Measurements from ENCODE around the gene ERICH3.
"Not testable (repeated sequence)": the region's sequence is repeated elsewhere in the genome, so short reads cannot be mapped to it uniquely, and the experiment has no call there.

The ERICH3 gene

DNA sequence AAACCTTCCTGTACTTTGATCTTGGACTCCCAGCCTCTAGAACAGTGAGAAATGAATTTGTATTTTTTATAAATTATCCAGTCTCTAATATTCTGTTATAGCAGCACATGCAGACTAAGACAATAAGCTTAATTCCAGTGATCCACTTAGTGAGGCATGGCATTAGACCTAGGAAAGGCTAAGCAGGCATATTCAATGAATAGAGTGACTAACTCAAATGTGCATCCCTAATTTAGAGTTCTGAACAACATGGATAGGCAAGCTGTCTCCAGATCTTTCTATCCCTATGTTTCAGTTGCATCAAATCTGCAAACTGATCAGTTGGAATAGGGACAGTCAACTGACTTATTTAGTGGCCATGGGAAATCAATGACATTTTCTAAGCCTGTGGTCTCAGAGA is 4.3 kb upstream of the ERICH3 start:
- no peak for DNase-seq (ENCODE audit: low spot score)

DNA sequence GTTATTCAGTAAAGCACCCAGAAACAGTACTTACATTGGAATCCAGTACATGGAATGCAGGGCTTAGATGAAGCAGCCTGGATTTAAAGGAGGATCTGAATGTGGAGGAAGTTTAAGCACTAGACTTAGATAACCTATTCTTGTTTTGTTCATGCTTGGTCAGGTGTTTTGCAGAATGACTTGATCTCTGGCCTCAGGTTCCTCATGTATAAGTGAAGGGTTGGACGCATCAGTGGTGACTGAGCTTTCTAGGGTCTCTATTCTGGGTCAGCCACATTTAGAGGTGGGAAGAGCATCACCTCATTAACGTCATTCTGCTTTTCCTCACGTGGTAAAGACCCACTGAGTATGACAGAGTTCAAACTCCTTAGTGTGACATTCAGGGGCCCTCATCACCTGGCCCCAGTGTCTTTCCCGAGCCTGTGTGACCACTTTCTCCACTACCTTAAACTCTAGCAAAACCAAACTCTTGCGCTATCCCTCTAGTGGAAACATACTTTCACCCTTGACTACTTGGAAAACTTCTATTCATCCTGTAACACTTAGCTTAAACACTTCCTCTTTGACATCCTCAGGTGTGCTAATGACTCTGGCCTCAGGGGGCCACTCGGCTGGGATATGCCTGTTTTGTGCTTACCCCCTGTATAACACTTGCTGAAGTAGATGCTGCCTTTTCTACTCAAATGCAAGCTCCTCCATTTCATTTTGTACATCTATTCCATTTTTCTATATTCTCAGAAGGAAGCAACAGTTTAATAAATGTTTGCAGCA is 871 bp upstream of the ERICH3 start:
- no peak for DNase-seq (ENCODE audit: low spot score)

DNA sequence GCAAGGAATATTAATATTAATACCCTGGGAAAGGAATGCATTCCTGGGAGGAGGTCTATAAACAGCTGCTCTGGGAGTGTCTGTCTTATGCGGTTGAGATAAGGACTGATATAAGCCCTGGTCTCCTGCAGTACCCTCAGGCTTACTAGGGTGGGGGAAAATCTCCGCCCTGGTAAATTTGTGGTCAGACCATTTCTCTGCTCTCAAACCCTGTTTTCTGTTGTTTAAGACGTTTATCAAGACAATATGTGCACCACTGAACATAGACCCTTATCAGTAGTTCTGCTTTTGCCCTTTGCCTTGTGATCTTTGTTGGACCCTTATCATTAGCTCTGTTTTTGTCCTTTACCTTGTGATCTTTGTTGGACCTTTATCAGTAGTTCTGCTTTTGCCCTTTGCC is 2.7 kb downstream of the ERICH3 start:
- DNase-seq (ENCODE audit: low spot score): not testable (repeated sequence)

DNA sequence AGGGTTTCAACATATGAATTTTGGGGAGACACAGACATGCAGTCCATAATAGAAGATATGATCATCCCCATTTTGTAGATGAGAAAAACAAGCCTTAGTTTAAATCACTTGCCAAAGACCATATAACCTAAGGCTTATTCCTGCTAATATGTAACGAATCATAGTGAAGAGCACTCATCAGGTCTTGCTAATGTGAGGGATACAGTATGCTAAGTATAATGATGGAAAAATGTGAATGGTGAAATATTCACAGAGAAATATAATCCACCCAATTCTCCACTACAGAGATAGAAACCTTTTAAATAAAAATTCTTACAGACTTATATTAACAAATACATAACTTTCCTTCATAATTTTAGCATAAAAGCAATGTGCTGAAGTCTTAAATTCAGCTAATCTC is 18.9 kb downstream of the ERICH3 start:
- DNase-seq (ENCODE audit: low spot score): no peak

DNA sequence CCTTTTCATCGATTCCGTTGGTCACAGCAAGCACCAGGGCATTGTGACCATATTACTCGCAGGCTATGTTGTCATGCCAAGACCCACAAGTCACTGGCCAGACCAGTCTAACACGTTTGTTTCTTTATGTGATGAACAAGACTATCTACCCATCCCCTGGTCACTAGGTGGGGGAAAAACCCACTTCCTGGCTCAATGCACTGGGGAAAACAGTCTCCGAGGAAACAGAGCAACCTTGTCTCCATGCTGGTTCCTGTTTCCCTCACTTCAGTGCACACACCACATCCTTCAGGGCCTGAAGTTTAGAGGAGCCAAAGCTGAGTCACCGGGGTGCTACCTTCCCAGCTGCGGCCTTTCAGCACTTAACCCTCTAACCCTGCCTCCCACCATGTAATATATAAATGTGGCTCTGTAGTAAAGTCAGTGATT is 20.9 kb downstream of the ERICH3 start:
- peak; percentile 9 for DNase-seq (ENCODE audit: low spot score)

DNA sequence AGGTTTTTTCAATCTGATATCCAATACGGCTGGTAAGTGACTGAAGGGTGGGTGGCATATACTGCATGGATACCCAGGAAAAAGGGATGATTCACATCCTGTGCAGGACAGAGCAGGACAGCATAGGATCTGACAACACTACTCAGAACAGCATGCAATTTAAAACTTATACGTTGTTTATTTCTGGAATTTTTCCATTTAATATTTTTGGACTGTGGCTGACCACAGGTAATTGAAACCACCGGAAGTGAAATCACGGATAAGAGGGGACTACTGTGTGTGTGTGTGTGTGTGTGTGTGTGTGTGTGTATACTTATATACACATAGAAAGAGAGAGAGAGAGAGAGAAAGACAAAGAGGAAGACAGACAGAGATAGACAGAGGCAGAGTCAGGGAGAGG is 23.0 kb downstream of the ERICH3 start:
- DNase-seq (ENCODE audit: low spot score): no peak

DNA sequence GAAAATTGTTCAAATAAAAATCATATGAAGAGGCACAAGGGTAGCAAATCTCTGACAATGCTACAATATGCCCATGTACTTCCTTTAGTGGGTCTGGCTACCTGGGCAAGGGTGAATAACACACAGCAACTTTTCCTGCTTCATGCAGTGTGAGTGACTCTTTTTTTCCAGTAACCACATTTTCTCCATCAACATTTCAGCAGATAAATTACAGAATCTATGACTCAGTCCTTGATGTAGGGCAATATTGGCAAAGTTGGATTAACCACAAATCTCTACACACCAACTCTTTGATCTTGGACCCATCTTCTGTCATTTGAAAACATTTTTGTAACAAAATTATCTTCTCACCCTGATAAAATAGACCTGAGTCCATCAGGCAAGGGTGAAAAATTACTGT is 31.7 kb downstream of the ERICH3 start:
- no peak for DNase-seq (ENCODE audit: low spot score)

DNA sequence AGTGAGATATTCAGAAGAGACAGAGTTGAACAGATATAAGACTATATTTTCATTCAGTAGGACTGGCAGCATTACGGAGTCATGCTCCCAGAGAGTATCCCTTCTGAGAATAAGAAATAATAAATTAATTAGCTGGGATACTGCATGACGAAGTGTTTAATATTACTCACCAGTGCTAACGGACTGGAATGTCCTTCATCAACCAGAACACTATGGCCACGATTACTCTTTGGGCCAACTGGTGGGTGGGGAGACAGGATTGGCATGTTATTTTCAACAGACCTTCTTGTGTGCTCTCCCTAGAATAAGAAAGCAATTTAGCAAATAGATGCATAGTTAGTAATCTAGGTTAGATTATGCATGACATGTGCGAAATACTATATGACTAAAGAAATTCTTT is 32.4 kb downstream of the ERICH3 start:
- DNase-seq (ENCODE audit: low spot score): no peak

DNA sequence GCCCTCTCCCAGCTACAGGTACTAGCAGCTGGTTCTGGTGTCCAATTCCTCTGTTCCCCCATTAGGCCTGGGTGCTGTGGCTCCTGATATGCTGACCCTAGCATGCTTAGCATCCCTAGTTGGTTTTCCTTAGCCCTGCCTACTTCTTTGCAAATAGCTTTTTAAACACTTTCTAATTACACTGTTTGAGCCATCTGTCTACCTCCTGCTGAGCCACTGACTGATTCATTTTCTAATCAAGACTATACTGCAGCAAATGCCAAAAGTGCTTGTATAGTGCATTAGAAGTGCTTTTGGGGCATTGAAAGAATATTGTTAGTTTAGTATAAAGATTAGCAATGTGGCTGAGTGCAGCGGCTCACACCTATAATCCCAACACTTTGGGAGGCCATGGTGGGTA is 36.3 kb downstream of the ERICH3 start:
- no peak for DNase-seq (ENCODE audit: low spot score)

DNA sequence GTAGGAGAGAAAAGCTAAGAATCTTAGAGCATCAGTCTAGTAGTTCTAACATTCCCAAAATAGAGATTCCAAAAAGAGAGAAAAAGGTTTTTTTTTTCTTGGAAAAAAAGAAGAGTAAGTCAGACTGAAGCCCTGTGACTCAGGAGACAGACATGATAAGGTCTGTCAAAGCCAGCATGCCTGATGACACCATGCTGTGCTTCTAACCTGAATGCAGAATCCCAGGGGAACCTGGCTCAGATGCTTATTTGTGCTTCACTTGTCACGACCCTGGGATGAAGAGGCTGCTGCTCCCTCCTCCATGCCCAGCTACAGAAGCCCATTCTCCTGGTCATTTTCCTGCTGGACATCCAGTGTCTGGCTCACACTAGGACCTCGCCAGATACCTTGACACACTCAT is 44.3 kb downstream of the ERICH3 start:
- no peak for DNase-seq (ENCODE audit: low spot score)

DNA sequence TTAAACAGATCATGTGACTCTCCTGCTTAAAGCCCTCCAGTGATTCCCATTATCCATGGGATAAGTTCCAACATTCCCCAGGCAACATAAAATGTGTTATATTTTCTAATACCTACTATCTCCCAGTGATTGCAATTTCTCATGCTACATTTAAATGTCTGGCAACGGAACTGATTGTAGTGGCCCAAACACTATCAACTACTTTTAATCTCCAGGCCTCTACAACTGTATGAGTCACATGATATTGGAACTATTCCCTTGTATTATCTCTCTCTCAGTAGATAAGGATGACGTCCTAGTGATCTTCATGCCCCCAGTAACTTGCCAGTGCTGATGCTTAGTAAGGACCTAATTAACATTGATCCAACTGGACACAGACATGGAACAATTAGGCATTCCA is 49.9 kb downstream of the ERICH3 start:
- DNase-seq (ENCODE audit: low spot score): no peak

DNA sequence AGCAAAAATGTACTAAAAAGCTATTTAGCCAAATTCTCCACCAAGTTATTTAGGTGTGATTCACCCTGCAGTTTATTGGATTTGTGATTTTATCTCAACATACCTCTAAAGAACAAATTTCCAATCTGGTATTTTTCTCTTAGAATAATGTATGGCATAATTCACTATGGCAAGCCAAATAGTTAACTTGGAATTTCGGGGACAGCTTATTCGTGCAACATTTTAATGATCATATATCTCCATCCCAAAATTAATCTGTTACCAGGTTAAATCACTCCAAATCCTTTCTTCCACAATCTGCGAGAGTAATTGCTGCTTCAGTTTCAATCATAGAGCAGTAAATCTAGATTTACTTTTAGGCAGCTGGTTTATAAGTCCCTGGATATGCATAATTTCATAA is 53.4 kb downstream of the ERICH3 start:
- no peak for DNase-seq (ENCODE audit: low spot score)

DNA sequence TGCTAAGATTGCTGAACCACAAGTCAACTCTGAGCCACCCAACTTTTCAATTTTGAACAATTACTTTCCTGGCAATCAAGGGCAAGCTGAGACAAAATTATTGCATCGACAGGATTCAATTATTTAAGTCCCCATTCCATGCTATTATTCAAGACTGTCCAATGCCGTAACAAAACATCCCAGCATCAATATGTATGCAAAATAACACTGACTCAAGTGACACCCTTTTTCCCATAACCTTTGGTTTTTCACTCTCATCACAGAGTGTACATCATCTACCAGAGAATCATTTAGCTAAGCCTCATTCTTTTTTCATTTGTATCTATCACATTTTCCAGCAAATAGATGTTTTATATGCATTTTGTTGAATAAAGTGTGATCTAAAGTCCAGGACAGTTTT is 54.6 kb downstream of the ERICH3 start:
- DNase-seq (ENCODE audit: low spot score): no peak

DNA sequence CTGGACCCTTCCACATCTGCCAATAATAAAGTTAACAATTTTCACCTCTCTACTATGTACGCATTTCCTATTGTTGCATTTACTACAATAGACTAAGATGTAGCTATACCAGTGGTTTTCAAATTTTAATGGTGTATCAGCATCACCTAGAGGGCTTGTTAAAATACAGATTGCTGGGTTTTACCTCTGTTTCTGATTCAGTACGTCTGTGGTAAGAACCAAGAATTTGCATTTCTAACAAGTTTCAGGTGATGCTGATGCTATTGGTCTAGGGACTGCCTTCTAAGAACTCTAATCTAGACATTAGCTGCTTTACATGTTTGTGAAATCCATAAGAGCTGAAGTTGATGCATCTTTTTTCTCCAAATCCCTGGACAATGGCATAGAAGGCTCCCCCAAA is 59.7 kb downstream of the ERICH3 start:
- DNase-seq (ENCODE audit: low spot score): no peak

DNA sequence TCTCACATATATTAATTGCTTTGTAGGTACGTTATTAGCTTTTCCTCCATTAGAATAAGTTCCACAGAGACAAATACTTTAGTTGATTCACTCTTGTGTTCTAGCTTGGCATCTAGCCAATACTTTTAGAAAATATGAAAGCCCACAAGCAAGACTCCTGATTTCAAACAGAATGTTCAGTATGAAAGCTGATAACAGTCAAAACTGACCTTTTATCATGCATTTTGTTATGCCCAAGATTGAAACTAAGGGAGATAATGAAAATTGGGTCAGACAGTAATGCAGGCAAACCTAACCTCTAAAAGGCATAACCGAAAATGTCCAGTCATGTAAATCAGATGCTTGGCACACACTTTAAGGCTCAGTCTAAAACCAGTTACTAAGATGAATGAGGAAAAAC is 61.7 kb downstream of the ERICH3 start:
- DNase-seq (ENCODE audit: low spot score): no peak

DNA sequence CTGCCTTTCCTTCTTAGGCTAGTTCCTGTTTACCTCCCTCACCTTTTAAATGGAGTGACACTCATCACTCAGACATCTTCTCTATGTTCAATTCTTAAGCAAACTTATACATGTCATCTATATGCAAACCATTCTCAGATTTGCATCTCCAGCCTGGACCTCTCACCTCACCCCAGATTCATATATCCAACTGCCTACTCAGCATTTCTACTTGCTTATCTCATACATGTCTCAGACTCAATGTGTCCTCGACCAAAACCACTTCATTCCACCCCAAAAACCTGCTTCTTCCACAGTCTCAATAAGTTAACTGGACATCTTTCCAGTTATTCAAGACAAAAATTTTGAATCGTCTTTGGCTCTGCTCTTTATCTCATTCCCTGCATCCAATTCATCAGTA is 62.6 kb downstream of the ERICH3 start:
- DNase-seq (ENCODE audit: low spot score): no peak

DNA sequence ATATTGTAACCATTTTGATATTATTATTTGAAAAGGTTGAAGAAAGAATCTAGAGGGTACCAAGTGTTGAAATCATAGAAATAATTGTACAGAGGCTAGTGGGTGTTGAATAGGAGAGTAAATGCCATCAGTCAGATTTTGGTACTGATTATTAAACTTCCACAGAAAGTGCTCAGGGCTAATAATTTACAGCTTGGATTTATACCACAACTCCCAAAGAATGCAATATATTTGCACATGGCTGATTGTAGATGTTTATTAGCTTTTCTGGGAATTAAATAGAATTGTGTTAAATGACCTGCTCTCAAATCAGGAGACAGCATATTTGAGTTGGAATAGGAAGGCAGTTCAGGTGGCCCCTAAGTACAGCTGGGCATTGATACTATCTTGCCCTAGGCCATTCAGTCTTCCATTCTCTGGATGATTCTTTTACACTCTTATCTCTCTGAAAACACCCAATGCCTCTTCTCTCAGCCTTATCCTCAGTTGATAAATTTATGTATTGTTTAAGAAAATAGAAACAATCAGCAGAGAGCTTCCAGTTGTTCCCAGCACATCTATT is 63.7 kb downstream of the ERICH3 start:
- DNase-seq (ENCODE audit: low spot score): no peak

DNA sequence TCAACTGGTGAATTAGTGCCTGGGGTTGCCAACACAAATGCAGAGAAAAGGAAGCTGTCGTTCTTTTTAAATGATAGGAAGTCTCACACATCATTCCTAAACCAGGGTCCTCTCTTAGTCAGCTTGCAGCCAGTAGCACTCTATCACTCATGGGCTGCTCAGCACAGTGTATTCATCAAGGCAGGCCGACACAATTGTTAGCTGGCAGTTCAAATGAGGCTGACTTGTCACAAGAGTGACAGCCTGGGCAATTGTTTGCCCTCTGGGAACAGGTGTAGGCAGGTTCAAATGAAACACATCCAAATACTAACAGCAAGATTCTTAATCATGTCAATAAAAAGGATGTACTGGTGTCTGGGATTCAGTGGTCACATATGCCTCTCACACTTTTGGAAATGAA is 76.9 kb downstream of the ERICH3 start:
- DNase-seq (ENCODE audit: low spot score): no peak

DNA sequence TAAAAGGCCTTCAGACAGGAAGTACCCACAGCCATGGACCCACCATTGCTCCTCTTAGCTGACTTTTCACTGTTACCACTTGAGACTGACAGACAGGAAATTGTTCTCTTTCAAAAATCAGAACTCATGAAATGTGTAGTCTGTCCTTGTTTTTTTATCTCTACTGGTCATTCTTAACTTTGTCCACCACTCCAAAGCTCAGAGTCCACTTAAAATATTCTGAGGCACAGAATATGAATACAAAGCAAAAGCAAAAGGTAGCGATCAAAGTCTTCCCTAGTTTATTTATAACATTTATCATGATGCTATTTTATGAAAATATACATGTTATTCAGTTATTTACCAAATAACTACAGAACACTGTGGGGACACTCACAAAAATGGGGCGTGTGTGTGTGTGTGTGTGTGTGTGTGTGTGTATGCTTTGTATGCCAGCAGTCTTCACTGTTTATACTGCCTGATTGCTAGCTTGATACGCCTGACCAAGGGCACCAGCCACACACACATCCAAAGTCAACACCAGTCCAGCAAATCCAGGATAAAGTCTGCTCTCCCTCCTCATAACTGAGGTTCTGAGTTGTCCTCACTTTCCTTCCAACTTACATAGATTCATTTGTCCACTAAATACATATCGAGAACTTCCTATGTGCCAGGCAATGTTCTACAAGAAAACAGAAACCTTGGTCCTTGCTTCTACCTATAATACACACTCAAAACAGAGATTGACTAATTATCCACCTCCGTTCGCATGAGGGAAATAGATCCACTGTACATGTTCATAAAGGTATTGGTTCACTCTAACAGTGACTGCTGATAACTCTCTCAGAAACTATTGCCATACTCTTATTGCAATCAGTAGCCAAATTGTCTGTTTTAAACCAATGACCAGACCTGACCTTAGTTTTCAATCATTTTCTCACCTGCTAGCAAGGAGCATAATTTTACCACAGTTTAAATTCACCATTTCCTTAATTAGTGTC is 79.4 kb downstream of the ERICH3 start:
- no peak for DNase-seq (ENCODE audit: low spot score)

DNA sequence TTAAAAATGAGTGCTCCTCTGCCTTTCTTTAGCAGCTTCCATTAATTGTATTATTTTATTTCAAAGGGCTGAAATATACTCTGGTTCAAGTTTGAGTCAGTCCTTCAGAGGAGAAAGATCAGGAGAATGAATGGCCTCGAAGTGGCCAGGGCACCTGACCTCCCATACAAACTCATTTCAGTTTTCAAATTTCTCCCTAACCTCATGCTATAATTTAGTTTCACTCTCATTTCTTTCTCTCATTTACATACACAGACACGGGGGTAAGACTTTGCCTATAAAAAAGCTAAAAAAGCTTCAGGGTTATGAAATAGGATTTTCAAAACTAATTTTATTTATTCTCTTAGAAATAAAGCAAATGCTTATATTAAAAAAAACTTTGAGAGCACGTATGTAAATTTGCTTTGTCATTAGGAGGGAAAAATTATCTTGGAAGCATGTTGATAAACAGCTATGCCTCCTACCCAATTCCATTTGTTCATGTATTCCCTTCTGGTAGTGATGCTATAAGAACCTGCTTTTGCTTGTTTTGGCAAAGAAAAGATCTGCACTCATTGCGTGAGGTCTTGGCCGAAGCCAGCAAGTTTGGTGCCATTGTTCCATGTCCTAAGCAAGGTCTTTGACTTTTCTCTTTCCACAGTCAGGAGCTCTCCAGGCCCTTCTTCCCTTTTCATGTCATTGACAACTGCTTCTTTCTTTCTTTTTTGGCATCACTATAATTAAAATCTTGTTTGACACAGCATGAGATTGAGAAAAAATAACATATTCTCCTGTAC is 80.8 kb downstream of the ERICH3 start:
- no peak for DNase-seq (ENCODE audit: low spot score)

DNA sequence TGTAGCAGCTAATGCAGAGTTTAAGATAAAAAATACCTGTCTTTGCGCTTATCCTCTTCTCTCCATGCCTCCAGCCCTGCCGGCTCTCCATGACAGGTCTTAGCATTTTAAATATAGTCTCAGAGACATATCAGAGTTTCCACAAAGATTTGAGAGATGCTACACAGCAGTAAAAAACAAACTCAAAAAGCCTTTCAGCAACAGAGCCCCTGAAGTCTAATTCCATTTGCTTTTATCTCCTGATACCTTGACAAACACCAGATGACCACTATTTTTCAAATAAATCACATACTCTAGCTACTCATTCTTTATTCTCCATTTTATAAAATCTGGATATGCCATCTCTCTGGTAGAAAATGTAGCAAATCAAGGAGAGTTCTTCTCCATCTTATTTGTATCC is 81.6 kb downstream of the ERICH3 start:
- no peak for DNase-seq (ENCODE audit: low spot score)

DNA sequence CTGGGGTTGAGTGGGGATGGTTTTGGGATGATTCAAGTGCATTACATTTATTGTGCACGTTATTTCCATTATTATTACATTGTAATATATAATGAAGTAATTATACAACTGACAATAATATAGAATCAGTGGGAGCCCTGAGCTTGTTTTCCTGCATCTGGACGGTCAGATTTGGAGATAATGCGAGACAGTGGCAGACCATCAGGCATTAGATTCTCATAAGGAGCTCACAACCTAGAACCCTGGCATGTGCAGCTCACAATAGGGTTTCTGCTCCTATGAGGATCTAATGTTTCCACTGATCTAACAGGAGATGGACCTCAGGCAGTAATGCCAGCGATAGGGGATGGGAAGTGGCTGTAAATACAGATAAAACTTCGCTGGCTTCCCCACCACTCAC is 83.3 kb downstream of the ERICH3 start:
- DNase-seq (ENCODE audit: low spot score): no peak

Measured in AG08396 (cell line).